Measurements from ENCODE around the gene TMEM250. TPM values are rescaled to one million over a fixed set of nuclear protein-coding genes. Genes with fewer than 3 reads are reported as not detected.

Gene TMEM250
- total and polyA plus RNA-seq, 9 of the 15 experiments (the other 6 are each of a cell fraction or from before 2014, with no cell fraction given) = 0.32 to 44.6 (median 12.2) TPM

- TF ChIP-seq, protein P1, sequence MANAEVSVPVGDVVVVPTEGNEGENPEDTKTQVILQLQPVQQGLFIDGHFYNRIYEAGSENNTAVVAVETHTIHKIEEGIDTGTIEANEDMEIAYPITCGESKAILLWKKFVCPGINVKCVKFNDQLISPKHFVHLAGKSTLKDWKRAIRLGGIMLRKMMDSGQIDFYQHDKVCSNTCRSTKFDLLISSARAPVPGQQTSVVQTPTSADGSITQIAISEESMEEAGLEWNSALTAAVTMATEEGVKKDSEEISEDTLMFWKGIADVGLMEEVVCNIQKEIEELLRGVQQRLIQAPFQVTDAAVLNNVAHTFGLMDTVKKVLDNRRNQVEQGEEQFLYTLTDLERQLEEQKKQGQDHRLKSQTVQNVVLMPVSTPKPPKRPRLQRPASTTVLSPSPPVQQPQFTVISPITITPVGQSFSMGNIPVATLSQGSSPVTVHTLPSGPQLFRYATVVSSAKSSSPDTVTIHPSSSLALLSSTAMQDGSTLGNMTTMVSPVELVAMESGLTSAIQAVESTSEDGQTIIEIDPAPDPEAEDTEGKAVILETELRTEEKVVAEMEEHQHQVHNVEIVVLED (CRISPR knock-in tag; IDR thresholded peaks at IDR 0.05) = no peak
- TF ChIP-seq ZFP30 (CRISPR knock-in tag; IDR thresholded peaks at IDR 0.05; ENCODE audit: borderline replicate concordance) = no peak
- no peak for TF ChIP-seq ZNF717 (CRISPR knock-in tag; IDR thresholded peaks at IDR 0.05)
- peak in 1 of 2 experiments; percentile 10; a peak in 1 of 4 replicates for TF ChIP-seq ZMIZ1 (IDR thresholded peaks at IDR 0.05; ENCODE audit: low read depth in 2 of 2, low read length in 2 of 2)
- TF ChIP-seq ZNF79 (CRISPR knock-in tag; IDR thresholded peaks at IDR 0.05; ENCODE audit: low read depth) = no peak
- TF ChIP-seq ZNF518B (CRISPR knock-in tag; IDR thresholded peaks at IDR 0.05) = no peak
- TF ChIP-seq, protein P2, sequence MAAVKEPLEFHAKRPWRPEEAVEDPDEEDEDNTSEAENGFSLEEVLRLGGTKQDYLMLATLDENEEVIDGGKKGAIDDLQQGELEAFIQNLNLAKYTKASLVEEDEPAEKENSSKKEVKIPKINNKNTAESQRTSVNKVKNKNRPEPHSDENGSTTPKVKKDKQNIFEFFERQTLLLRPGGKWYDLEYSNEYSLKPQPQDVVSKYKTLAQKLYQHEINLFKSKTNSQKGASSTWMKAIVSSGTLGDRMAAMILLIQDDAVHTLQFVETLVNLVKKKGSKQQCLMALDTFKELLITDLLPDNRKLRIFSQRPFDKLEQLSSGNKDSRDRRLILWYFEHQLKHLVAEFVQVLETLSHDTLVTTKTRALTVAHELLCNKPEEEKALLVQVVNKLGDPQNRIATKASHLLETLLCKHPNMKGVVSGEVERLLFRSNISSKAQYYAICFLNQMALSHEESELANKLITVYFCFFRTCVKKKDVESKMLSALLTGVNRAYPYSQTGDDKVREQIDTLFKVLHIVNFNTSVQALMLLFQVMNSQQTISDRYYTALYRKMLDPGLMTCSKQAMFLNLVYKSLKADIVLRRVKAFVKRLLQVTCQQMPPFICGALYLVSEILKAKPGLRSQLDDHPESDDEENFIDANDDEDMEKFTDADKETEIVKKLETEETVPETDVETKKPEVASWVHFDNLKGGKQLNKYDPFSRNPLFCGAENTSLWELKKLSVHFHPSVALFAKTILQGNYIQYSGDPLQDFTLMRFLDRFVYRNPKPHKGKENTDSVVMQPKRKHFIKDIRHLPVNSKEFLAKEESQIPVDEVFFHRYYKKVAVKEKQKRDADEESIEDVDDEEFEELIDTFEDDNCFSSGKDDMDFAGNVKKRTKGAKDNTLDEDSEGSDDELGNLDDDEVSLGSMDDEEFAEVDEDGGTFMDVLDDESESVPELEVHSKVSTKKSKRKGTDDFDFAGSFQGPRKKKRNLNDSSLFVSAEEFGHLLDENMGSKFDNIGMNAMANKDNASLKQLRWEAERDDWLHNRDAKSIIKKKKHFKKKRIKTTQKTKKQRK (IDR thresholded peaks at IDR 0.05; ENCODE audit: borderline replicate concordance, low read depth, low read length) = no peak
- no peak for TF ChIP-seq RBM17 (IDR thresholded peaks at IDR 0.05; ENCODE audit: borderline replicate concordance, low read depth, low read length)
- no peak for TF ChIP-seq MAFF (IDR thresholded peaks at IDR 0.05; ENCODE audit: low read length)
- no peak for TF ChIP-seq ZNF224 (CRISPR knock-in tag; IDR thresholded peaks at IDR 0.05)
- TF ChIP-seq, protein P3, sequence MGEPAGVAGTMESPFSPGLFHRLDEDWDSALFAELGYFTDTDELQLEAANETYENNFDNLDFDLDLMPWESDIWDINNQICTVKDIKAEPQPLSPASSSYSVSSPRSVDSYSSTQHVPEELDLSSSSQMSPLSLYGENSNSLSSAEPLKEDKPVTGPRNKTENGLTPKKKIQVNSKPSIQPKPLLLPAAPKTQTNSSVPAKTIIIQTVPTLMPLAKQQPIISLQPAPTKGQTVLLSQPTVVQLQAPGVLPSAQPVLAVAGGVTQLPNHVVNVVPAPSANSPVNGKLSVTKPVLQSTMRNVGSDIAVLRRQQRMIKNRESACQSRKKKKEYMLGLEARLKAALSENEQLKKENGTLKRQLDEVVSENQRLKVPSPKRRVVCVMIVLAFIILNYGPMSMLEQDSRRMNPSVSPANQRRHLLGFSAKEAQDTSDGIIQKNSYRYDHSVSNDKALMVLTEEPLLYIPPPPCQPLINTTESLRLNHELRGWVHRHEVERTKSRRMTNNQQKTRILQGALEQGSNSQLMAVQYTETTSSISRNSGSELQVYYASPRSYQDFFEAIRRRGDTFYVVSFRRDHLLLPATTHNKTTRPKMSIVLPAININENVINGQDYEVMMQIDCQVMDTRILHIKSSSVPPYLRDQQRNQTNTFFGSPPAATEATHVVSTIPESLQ (CRISPR knock-in tag; IDR thresholded peaks at IDR 0.05) = no peak
Observed at GRCh38 chr9:136119061-136119882, 597 bp upstream of the TMEM250 start (continued).
